WTC11 (cell line): Measurements from ENCODE around the gene HCAR2. TPM values are rescaled to one million over a fixed set of nuclear protein-coding genes. Genes with fewer than 3 reads are reported as not detected.
"Not testable (repeated sequence)": the region's sequence is repeated elsewhere in the genome, so short reads cannot be mapped to it uniquely, and the experiment has no call there.

ENCODE experiments used
- ATAC-seq: fragments of 200-7000 bp; cut with Tn5 transposase; 2 replicates; pipeline ENCODE4 v1.10.0; 2021; ENCODE audit warnings: mild to moderate bottlenecking, moderate library complexity
- CTCF ChIA-PET: fragments of 300-600 bp; sonication (Branson Sonifier 250); formaldehyde crosslinking; loops from one replicate; lab custom pipeline; 2021; ENCODE audit warnings: antibody characterized with exemption; lab: Charles Lee
- POLR2A ChIA-PET: fragments of 350-600 bp; sonication (Branson Sonifier 250); formaldehyde crosslinking; loops from one replicate; lab custom pipeline; 2021; ENCODE audit warnings: antibody characterized with exemption; lab: Charles Lee
- DNase-seq: peaks from one replicate; pipeline ENCODE4 v3.0.0; 2021; ENCODE audit warnings: low spot score
- H3K27ac Mint-ChIP-seq: 2 replicates; pipeline ENCODE4 v1.8.0; 2021; ENCODE audit warnings: mixed read lengths
- H3K27me3 Mint-ChIP-seq: 2 replicates; pipeline ENCODE4 v1.8.0; 2021; ENCODE audit warnings: low read depth, mild to moderate bottlenecking, moderate library complexity, mixed read lengths
- H3K36me3 Mint-ChIP-seq: 2 replicates; pipeline ENCODE4 v1.8.0; 2021; ENCODE audit warnings: mixed read lengths
- H3K4me1 Mint-ChIP-seq: 2 replicates; pipeline ENCODE4 v1.8.0; 2022; ENCODE audit warnings: mixed read lengths
- H3K4me3 Mint-ChIP-seq: 2 replicates; pipeline ENCODE4 v1.8.0; 2021; ENCODE audit warnings: mild to moderate bottlenecking, moderate library complexity, mixed read lengths
- H3K9me3 Mint-ChIP-seq: 2 replicates; pipeline ENCODE4 v1.8.0; 2021; ENCODE audit warnings: mixed read lengths
- ATF1 ChIP-seq: sonication (generic); formaldehyde crosslinking; IDR thresholded peaks from 2 replicates; pipeline ENCODE4 v1.8.1; 2023; ENCODE audit warnings: mild to moderate bottlenecking, moderate library complexity, missing genetic modification reagents
- CBFB ChIP-seq: sonication (generic); formaldehyde crosslinking; IDR thresholded peaks from 2 replicates; pipeline ENCODE4 v1.8.1; 2022; ENCODE audit warnings: mild to moderate bottlenecking, low read depth, missing genetic modification reagents
- CREM ChIP-seq: sonication (generic); formaldehyde crosslinking; IDR thresholded peaks from 2 replicates; pipeline ENCODE4 v1.8.1; 2022; ENCODE audit warnings: mild to moderate bottlenecking, missing genetic modification reagents, moderate library complexity
- GTF2I ChIP-seq: fragments of 250-450 bp; sonication (Bioruptor Pico); conservative IDR thresholded peaks from 2 replicates; pipeline ENCODE4 v1.4.0; 2021; ENCODE audit warnings: mild to moderate bottlenecking
- NR2C2 ChIP-seq: sonication (generic); formaldehyde crosslinking; IDR thresholded peaks from 2 replicates; pipeline ENCODE4 v1.8.0; 2022; ENCODE audit warnings: mild to moderate bottlenecking, missing genetic modification reagents
- ZNF232 ChIP-seq: sonication (generic); formaldehyde crosslinking; IDR thresholded peaks from 2 replicates; pipeline ENCODE4 v1.8.0; 2022; ENCODE audit warnings: mild to moderate bottlenecking, missing genetic modification reagents
- ZNF263 ChIP-seq: sonication (generic); formaldehyde crosslinking; IDR thresholded peaks from 2 replicates; pipeline ENCODE4 v1.8.1; 2022; ENCODE audit warnings: low read depth, mild to moderate bottlenecking, moderate library complexity, missing genetic modification reagents
- ZNF396 ChIP-seq: fragments of 250-450 bp; sonication (Bioruptor Pico); IDR thresholded peaks from 2 replicates; pipeline ENCODE4 v1.8.0; 2021; ENCODE audit warnings: mild to moderate bottlenecking, moderate library complexity, borderline replicate concordance
- ZNF423 ChIP-seq: fragments of 250-450 bp; sonication (Bioruptor Pico); IDR thresholded peaks from 2 replicates; pipeline ENCODE4 v2.1.2; 2022; ENCODE audit warnings: mild to moderate bottlenecking, moderate library complexity
- ZNF671 ChIP-seq: fragments of 250-450 bp; sonication (Bioruptor Pico); IDR thresholded peaks from 2 replicates; pipeline ENCODE4 v1.8.0; 2021; ENCODE audit warnings: mild to moderate bottlenecking
- total RNA-seq: library from RNA; stranded (reverse); gene quantifications from 3 replicates; pipeline ENCODE4 v1.2.3, GENCODE V29; 2021
- TF ChIP-seq, protein P1 (sequence below): sonication (generic); formaldehyde crosslinking; IDR thresholded peaks from 2 replicates; pipeline ENCODE4 v1.8.1; 2023; ENCODE audit warnings: mild to moderate bottlenecking, moderate library complexity, missing genetic modification reagents
- TF ChIP-seq, protein P2 (sequence below): sonication (generic); formaldehyde crosslinking; IDR thresholded peaks from 2 replicates; pipeline ENCODE4 v1.8.1; 2023; ENCODE audit warnings: mild to moderate bottlenecking, missing genetic modification reagents, borderline replicate concordance
- TF ChIP-seq, protein P3 (sequence below): fragments of 250-450 bp; sonication (Bioruptor Pico); IDR thresholded peaks from 2 replicates; pipeline ENCODE4 v1.9.0; 2021; ENCODE audit warnings: moderate library complexity, mild to moderate bottlenecking, inconsistent platforms, borderline replicate concordance
- TF ChIP-seq, protein P4 (sequence below): fragments of 250-450 bp; sonication (Bioruptor Pico); IDR thresholded peaks from 2 replicates; pipeline ENCODE4 v1.9.0; 2021; ENCODE audit warnings: mild to moderate bottlenecking

The HCAR2 gene
- total RNA-seq, 1 experiment from 2014 or later = not detected

DNA sequence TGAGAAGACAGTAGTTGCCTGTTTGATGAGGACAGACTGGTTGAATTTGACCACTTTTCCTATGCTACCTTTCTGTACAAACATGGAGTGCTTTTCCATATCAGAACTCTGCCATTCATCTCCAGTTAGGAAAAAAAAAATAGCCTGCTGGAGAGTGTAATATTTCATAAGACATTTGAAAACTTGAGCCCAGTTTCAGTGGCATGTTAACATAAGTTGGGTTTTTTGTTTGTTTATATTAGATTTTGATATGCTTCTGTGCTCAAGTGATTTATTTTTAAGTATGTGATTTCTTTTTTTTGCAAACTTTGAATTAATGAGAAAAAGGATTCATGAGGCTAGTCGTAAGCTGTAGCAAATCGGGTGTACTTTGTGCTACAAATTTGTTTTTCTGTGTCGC is 684 bp upstream of the HCAR2 start:
- POLR2A ChIA-PET, H3K27ac Mint-ChIP-seq, H3K9me3 Mint-ChIP-seq, H3K36me3 Mint-ChIP-seq, ATAC-seq, H3K4me1 Mint-ChIP-seq, CTCF ChIA-PET, DNase-seq, H3K4me3 Mint-ChIP-seq, H3K27me3 Mint-ChIP-seq: not testable (repeated sequence)

DNA sequence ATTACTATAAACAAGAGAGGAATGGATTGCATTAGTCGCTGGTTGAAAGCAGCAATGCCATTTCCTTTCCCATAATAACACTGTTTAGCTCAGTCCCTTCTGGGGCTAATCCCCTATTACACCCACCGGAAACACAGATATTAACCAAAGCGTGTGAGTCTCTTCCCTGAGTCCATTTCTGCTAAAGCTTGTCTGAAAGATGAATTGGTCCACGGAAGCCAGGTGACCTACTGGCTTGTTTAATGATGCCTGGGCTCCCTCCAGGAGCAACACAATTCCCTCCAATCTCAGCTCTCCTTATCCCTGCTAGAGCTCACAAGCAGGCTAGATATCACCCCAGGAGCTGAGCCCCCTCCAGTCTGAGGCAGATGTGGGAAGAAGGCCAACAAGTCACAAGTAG is 1.7 kb downstream of the HCAR2 start:
- H3K4me1 Mint-ChIP-seq, DNase-seq, H3K27me3 Mint-ChIP-seq, ATAC-seq, H3K4me3 Mint-ChIP-seq, H3K9me3 Mint-ChIP-seq, POLR2A ChIA-PET, H3K36me3 Mint-ChIP-seq, H3K27ac Mint-ChIP-seq, CTCF ChIA-PET: not testable (repeated sequence)

DNA sequence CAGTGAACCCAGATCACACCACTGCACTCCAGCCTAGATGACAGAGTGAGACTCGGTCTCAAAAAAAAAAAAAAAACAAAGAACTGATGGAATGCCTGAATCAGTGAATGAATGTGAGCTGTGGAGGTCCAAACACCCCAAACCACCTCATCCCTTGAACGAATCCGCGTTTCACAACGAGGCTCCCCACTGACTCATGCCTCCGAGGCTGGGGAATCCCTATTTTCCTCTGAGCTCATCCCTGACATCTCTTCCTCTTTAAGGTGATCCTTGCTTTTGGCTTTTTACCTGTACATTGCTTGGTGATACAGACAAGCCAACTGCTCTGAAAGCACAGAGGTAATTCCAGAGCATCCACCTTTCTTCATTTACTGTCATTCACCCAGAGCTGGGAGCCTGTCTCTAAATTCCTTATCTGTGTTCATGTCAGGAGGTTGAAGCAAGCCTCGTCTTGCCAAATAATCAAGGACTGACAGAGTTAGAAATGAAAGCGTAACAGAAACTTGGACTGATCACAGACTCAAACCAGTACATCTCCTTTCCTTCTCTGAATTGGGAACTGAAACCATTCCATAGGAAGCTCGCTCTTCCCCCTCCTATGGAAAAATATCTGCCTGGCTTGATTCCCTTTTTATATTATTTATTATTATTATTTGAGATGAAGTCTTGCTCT is 3.0 kb downstream of the HCAR2 start:
- ATAC-seq = peak; percentile 71
- POLR2A ChIA-PET, H3K4me3 Mint-ChIP-seq, CTCF ChIA-PET, H3K9me3 Mint-ChIP-seq, H3K27me3 Mint-ChIP-seq, H3K36me3 Mint-ChIP-seq, H3K4me1 Mint-ChIP-seq, H3K27ac Mint-ChIP-seq, DNase-seq: not testable (repeated sequence)

DNA sequence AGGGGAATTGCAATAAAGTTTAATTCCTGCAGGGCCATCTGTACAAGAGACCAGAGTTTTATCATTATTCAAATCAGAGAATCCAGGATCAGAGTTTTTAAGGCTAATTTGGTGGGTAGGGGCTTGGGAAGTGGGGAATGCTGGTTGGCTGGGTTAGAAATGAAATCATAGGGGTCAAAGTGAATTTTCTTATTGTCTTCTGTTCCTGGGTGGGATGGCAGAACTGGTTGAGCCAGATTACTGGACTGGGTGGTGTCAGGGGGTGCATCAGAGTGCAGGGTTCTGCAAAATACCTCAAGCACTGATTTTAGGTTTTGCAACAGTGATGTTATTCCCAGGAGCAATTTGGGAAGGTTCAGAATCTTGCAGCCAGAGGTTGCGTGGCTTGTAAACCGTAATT is 6.2 kb downstream of the HCAR2 start:
- H3K9me3 Mint-ChIP-seq, POLR2A ChIA-PET, H3K27me3 Mint-ChIP-seq, DNase-seq, CTCF ChIA-PET, H3K27ac Mint-ChIP-seq, H3K36me3 Mint-ChIP-seq, H3K4me1 Mint-ChIP-seq, H3K4me3 Mint-ChIP-seq, ATAC-seq: not testable (repeated sequence)

DNA sequence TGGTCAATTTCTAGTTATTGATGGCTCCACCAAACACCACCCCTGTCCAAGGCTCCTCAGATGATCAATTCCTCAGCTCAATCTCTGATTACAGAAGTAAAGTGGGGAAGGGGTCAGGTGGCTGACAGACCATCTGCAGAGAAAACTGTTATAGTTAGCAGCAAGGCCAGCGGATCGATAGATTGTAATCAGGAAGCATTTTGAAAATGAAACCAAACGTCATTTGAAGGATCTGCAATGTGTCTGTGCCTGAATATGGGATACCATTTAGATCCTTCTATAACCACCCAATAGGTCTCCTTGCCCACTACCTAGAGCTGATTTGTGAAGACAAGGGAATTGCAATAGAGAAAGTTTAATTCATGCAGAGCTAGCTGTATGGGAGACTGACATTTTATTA is 11.6 kb downstream of the HCAR2 start:
- CTCF ChIA-PET = no interaction called here
- DNase-seq (no peak), ATAC-seq (no peak)
- H3K27ac Mint-ChIP-seq = no peak overlapping the region
- H3K9me3 Mint-ChIP-seq = no peaks in the 10 kb centered on the region
- H3K4me1 Mint-ChIP-seq = peaks cover 2% of the 10 kb centered on the region; the same call in 1 of the 2 replicates
- no peak overlapping the region for H3K4me3 Mint-ChIP-seq
- POLR2A ChIA-PET = interaction anchor here (0.5 kb wide), 1 partner anchor 34 kb away, joined by 3 read pairs; no protein-coding TSS in a partner anchor
- no peaks in the 10 kb centered on the region for H3K36me3 Mint-ChIP-seq
- H3K27me3 Mint-ChIP-seq = peaks cover 8% of the 10 kb centered on the region
- TF ChIP-seq CBFB (CRISPR knock-in tag) = no peak
- TF ChIP-seq ZNF263 (CRISPR knock-in tag) = no peak
- TF ChIP-seq GTF2I = no peak
- TF ChIP-seq, protein P1, sequence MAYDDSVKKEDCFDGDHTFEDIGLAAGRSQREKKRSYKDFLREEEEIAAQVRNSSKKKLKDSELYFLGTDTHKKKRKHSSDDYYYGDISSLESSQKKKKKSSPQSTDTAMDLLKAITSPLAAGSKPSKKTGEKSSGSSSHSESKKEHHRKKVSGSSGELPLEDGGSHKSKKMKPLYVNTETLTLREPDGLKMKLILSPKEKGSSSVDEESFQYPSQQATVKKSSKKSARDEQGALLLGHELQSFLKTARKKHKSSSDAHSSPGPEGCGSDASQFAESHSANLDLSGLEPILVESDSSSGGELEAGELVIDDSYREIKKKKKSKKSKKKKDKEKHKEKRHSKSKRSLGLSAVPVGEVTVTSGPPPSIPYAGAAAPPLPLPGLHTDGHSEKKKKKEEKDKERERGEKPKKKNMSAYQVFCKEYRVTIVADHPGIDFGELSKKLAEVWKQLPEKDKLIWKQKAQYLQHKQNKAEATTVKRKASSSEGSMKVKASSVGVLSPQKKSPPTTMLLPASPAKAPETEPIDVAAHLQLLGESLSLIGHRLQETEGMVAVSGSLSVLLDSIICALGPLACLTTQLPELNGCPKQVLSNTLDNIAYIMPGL = no peak
- TF ChIP-seq ZNF423 (CRISPR knock-in tag) = no peak

DNA sequence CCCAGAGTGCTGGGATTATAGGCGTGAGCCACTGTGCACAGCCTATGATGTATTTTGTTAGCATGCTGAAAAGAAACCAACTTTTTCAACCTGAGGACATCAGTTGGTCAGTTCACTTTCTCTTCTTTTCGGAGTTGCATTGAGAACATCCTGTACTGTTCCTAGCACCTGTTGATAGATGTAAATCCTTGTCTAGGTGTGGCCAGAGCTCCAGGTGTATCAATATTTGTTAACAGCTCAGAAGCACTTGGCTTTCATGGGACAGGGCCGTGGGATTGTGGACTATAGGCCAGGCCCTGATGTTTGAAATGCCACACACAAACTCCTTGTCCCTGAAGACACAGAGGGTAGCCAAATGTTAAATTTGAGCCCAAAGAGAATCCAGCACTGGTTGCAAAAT is 14.9 kb downstream of the HCAR2 start:
- H3K9me3 Mint-ChIP-seq = no peaks in the 10 kb centered on the region
- DNase-seq (no peak), ATAC-seq (no peak)
- H3K27ac Mint-ChIP-seq = no peak overlapping the region
- ChIA-PET CTCF (no interaction called here), POLR2A (no interaction called here)
- peaks cover 27% of the 10 kb centered on the region for H3K27me3 Mint-ChIP-seq
- H3K36me3 Mint-ChIP-seq = no peaks in the 10 kb centered on the region
- H3K4me3 Mint-ChIP-seq = no peak overlapping the region
- peaks cover 2% of the 10 kb centered on the region for H3K4me1 Mint-ChIP-seq
- TF ChIP-seq ZNF396 (CRISPR knock-in tag) = no peak
- no peak for TF ChIP-seq NR2C2 (CRISPR knock-in tag)
- no peak for TF ChIP-seq ZNF232 (CRISPR knock-in tag)
- TF ChIP-seq ZNF671 (CRISPR knock-in tag) = no peak
- TF ChIP-seq, protein P2, sequence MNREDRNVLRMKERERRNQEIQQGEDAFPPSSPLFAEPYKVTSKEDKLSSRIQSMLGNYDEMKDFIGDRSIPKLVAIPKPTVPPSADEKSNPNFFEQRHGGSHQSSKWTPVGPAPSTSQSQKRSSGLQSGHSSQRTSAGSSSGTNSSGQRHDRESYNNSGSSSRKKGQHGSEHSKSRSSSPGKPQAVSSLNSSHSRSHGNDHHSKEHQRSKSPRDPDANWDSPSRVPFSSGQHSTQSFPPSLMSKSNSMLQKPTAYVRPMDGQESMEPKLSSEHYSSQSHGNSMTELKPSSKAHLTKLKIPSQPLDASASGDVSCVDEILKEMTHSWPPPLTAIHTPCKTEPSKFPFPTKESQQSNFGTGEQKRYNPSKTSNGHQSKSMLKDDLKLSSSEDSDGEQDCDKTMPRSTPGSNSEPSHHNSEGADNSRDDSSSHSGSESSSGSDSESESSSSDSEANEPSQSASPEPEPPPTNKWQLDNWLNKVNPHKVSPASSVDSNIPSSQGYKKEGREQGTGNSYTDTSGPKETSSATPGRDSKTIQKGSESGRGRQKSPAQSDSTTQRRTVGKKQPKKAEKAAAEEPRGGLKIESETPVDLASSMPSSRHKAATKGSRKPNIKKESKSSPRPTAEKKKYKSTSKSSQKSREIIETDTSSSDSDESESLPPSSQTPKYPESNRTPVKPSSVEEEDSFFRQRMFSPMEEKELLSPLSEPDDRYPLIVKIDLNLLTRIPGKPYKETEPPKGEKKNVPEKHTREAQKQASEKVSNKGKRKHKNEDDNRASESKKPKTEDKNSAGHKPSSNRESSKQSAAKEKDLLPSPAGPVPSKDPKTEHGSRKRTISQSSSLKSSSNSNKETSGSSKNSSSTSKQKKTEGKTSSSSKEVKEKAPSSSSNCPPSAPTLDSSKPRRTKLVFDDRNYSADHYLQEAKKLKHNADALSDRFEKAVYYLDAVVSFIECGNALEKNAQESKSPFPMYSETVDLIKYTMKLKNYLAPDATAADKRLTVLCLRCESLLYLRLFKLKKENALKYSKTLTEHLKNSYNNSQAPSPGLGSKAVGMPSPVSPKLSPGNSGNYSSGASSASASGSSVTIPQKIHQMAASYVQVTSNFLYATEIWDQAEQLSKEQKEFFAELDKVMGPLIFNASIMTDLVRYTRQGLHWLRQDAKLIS (CRISPR knock-in tag) = no peak
- TF ChIP-seq CREM (CRISPR knock-in tag) = no peak
- TF ChIP-seq, protein P3, sequence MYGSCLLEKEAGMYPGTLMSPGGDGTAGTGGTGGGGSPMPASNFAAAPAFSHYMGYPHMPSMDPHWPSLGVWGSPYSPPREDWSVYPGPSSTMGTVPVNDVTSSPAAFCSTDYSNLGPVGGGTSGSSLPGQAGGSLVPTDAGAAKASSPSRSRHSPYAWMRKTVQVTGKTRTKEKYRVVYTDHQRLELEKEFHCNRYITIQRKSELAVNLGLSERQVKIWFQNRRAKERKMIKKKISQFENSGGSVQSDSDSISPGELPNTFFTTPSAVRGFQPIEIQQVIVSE (CRISPR knock-in tag) = no peak
- no peak for TF ChIP-seq ATF1
- TF ChIP-seq, protein P4, sequence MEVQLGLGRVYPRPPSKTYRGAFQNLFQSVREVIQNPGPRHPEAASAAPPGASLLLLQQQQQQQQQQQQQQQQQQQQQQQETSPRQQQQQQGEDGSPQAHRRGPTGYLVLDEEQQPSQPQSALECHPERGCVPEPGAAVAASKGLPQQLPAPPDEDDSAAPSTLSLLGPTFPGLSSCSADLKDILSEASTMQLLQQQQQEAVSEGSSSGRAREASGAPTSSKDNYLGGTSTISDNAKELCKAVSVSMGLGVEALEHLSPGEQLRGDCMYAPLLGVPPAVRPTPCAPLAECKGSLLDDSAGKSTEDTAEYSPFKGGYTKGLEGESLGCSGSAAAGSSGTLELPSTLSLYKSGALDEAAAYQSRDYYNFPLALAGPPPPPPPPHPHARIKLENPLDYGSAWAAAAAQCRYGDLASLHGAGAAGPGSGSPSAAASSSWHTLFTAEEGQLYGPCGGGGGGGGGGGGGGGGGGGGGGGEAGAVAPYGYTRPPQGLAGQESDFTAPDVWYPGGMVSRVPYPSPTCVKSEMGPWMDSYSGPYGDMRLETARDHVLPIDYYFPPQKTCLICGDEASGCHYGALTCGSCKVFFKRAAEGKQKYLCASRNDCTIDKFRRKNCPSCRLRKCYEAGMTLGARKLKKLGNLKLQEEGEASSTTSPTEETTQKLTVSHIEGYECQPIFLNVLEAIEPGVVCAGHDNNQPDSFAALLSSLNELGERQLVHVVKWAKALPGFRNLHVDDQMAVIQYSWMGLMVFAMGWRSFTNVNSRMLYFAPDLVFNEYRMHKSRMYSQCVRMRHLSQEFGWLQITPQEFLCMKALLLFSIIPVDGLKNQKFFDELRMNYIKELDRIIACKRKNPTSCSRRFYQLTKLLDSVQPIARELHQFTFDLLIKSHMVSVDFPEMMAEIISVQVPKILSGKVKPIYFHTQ (CRISPR knock-in tag) = no peak
